ENCODE measurements around the gene TUBB6.

The TUBB6 gene

DNA sequence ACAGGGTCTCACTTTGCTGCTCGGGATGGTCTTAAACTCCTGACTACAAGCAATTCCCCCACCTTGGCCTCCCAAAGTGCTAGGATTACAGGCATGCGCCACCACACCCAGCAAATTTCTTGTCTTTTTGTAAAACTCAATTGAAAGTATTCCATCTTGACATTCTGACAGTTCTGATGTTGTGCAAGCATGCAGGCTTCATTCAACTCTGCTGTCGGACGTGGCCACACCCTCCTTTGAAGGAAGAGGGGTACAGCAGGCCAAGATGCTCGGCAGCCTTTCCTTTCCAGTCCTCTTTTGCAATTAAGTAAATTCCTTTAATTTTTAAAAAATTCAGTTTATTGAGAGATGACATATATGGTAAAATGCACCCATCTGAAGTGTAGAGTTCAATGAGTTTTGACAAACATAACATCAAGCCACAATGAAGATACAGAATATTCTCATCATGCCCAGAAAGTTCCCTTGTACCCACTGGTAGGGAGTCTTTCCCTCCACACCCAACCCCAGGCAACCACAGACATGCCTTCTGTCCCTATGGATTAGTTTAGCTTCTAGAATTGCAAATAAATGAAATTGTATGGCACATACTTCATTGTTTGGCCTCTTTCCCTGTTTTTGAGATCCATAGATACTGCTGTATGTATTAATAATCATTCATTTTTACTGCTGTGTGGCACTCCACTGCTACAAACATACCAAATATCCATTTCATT lies 33.1 kb downstream of the TUBB6 start:
- Histone ChIP-seq H3K4me3 (IDR thresholded peaks at IDR 0.05; ENCODE audit: insufficient read depth, low read depth, low read length) (no peak overlapping the region), H3K36me3 (ENCODE audit: insufficient read depth) (peaks cover 6% of the 10 kb centered on the region; the same call in 1 of the 2 replicates), H3K9ac (no peak overlapping the region), H4K20me1 (ENCODE audit: insufficient read depth) (no peaks in the 10 kb centered on the region), H3K4me1 (ENCODE audit: low read depth, poor library complexity, severe bottlenecking) (peaks cover 16% of the 10 kb centered on the region), H3K79me2 (ENCODE audit: insufficient read depth, low read depth) (no peaks in the 10 kb centered on the region), H2AFZ (ENCODE audit: low read depth) (no peak overlapping the region), H3K4me2 (no peak overlapping the region), H3K27me3 (ENCODE audit: insufficient read depth, low read depth) (no peaks in the 10 kb centered on the region), H3K27ac (no peak overlapping the region)
- TF ChIP-seq, protein P1, sequence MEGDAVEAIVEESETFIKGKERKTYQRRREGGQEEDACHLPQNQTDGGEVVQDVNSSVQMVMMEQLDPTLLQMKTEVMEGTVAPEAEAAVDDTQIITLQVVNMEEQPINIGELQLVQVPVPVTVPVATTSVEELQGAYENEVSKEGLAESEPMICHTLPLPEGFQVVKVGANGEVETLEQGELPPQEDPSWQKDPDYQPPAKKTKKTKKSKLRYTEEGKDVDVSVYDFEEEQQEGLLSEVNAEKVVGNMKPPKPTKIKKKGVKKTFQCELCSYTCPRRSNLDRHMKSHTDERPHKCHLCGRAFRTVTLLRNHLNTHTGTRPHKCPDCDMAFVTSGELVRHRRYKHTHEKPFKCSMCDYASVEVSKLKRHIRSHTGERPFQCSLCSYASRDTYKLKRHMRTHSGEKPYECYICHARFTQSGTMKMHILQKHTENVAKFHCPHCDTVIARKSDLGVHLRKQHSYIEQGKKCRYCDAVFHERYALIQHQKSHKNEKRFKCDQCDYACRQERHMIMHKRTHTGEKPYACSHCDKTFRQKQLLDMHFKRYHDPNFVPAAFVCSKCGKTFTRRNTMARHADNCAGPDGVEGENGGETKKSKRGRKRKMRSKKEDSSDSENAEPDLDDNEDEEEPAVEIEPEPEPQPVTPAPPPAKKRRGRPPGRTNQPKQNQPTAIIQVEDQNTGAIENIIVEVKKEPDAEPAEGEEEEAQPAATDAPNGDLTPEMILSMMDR (conservative IDR thresholded peaks at IDR 0.05; ENCODE audit: low read depth, low read length), result no peak

DNA sequence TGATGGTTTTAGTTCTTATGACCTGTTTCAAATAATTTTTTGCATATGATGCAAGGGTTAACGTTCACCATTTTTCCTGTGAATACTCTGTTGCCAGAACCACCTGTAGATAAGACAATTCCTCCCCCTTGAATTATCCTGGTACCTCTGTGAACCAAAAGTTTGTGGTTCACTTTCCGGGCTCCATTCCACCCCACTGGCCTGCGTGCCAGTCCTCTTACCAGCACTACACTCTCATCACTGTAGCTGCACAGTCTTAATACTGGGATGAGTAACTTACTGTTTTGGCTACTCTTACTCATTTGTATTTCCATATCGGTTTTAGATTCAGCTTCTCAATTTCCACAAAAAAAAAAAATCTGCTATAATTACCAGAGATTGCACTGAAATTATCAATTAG lies 34.6 kb downstream of the TUBB6 start:
- no peaks in the 10 kb centered on the region for H3K79me2 ChIP-seq (ENCODE audit: insufficient read depth, low read depth)
- H3K36me3 ChIP-seq (ENCODE audit: insufficient read depth), result peaks cover 11% of the 10 kb centered on the region; the same call in 1 of the 2 replicates
- TF ChIP-seq, protein P1 (conservative IDR thresholded peaks at IDR 0.05; ENCODE audit: low read depth, low read length), result no peak
- H3K9ac ChIP-seq, result no peak overlapping the region
- H2AFZ ChIP-seq (ENCODE audit: low read depth), result no peak overlapping the region
- H3K27me3 ChIP-seq (ENCODE audit: insufficient read depth, low read depth), result no peaks in the 10 kb centered on the region
- no peaks in the 10 kb centered on the region for H4K20me1 ChIP-seq (ENCODE audit: insufficient read depth)
- no peak overlapping the region for H3K4me2 ChIP-seq
- H3K27ac ChIP-seq, result no peak overlapping the region
- H3K4me3 ChIP-seq (IDR thresholded peaks at IDR 0.05; ENCODE audit: insufficient read depth, low read depth, low read length), result no peak overlapping the region
- H3K4me1 ChIP-seq (ENCODE audit: low read depth, poor library complexity, severe bottlenecking), result peaks cover under 1% of the 10 kb centered on the region

DNA sequence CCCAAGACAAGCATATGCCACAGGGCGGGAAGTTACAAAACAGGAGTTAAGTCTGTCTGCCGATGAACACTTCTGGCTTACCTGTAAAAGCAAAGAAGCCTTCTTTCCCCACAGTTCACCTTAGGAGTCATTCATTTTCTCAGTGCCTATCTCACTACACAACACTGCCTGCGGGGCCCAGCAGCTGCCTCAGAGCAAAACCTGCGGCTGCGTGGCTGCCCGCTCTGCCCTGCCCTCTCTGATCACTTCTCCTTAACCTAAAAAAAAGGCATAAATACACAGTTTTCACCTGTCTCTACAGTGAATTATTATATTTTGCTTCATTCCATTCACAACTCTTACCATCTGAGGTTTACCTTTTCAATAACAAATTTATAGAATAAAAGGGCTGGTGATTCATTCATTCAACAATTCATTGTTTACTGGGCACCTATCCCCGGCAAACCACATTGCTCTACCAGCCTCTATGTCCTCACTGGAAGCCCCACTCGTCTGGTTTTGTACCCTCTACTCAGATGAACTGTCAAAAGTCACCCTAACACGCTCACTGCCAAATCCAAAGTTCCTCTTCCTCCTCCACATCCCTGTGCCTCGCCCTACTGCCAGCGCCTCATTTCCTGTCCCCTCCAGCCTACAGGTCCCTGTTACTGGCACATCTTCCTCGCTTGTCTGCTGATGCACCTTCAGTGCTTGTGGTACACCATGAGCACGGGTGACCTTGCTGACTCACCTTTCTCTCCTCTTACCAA lies 37.6 kb downstream of the TUBB6 start:
- H3K79me2 ChIP-seq (ENCODE audit: insufficient read depth, low read depth), result no peaks in the 10 kb centered on the region
- H3K4me1 ChIP-seq (ENCODE audit: low read depth, poor library complexity, severe bottlenecking), result no peaks in the 10 kb centered on the region
- no peaks in the 10 kb centered on the region for H3K27me3 ChIP-seq (ENCODE audit: insufficient read depth, low read depth)
- no peak overlapping the region for H3K27ac ChIP-seq
- H3K4me3 ChIP-seq (IDR thresholded peaks at IDR 0.05; ENCODE audit: insufficient read depth, low read depth, low read length), result no peak overlapping the region
- peaks cover 11% of the 10 kb centered on the region; the same call in 1 of the 2 replicates for H3K36me3 ChIP-seq (ENCODE audit: insufficient read depth)
- H3K9ac ChIP-seq, result no peak overlapping the region
- no peaks in the 10 kb centered on the region for H4K20me1 ChIP-seq (ENCODE audit: insufficient read depth)
- TF ChIP-seq, protein P1 (conservative IDR thresholded peaks at IDR 0.05; ENCODE audit: low read depth, low read length), result no peak
- no peak overlapping the region for H2AFZ ChIP-seq (ENCODE audit: low read depth)
- no peak overlapping the region for H3K4me2 ChIP-seq

DNA sequence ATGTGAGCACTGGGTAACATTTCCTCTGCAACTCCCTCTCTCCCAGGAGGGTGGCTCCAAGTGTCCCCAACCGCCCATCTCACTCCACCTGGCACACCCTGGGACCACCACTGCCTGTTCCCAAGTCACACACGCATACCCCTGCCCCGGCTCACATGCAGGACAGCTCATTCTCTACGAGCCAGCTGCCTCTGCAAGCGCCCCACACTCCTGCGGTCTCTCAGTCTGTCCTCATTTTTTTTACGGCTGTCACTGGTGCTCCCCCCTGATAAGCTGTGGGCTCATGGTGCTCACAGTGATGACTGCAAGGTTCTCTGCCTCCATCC lies 38.2 kb downstream of the TUBB6 start:
- H2AFZ ChIP-seq (ENCODE audit: low read depth), result no peak overlapping the region
- H3K4me2 ChIP-seq, result no peak overlapping the region
- no peaks in the 10 kb centered on the region for H3K27me3 ChIP-seq (ENCODE audit: insufficient read depth, low read depth)
- H3K36me3 ChIP-seq (ENCODE audit: insufficient read depth), result peaks cover 11% of the 10 kb centered on the region; the same call in 1 of the 2 replicates
- H3K79me2 ChIP-seq (ENCODE audit: insufficient read depth, low read depth), result no peaks in the 10 kb centered on the region
- H3K9ac ChIP-seq, result no peak overlapping the region
- H3K4me3 ChIP-seq (IDR thresholded peaks at IDR 0.05; ENCODE audit: insufficient read depth, low read depth, low read length), result no peak overlapping the region
- no peaks in the 10 kb centered on the region for H3K4me1 ChIP-seq (ENCODE audit: low read depth, poor library complexity, severe bottlenecking)
- H4K20me1 ChIP-seq (ENCODE audit: insufficient read depth), result no peaks in the 10 kb centered on the region
- H3K27ac ChIP-seq, result no peak overlapping the region
- TF ChIP-seq, protein P1 (conservative IDR thresholded peaks at IDR 0.05; ENCODE audit: low read depth, low read length), result no peak
